Measurements from ENCODE around the gene GPC5. TPM values are rescaled to one million over a fixed set of nuclear protein-coding genes. Genes with fewer than 3 reads are reported as not detected.

The GPC5 gene
- total RNA-seq, 1 donor from 2014 or later, result 0.99 TPM

DNA sequence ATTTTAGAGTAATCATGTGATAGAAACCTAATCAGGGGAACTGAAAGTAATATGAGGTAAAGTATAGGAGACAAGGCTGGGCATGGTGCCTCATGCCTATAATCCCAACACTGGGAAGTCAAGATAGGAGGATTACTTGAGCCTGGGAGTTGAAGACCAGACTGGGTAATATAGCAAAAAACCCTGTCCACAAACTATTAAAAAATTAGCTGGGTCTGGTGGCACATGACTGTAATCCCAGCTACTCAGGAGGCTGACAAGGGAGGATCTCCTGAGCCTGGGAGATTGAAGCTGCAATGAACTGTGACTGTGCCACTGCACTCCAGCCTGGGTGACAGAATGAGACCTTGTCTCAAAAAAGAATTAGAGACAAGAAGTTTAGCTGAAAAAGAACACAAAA lies 469.9 kb downstream of the GPC5 start:
- no peaks in the 10 kb centered on the region for H3K36me3 Mint-ChIP-seq (ENCODE audit: low read depth)
- H3K4me1 Mint-ChIP-seq (ENCODE audit: low read depth), result no peaks in the 10 kb centered on the region
- H3K9me3 Mint-ChIP-seq (ENCODE audit: low read depth), result no peaks in the 10 kb centered on the region
- H3K4me3 Mint-ChIP-seq (ENCODE audit: unreplicated experiment), result no peak overlapping the region
- TF ChIP-seq, protein P1, sequence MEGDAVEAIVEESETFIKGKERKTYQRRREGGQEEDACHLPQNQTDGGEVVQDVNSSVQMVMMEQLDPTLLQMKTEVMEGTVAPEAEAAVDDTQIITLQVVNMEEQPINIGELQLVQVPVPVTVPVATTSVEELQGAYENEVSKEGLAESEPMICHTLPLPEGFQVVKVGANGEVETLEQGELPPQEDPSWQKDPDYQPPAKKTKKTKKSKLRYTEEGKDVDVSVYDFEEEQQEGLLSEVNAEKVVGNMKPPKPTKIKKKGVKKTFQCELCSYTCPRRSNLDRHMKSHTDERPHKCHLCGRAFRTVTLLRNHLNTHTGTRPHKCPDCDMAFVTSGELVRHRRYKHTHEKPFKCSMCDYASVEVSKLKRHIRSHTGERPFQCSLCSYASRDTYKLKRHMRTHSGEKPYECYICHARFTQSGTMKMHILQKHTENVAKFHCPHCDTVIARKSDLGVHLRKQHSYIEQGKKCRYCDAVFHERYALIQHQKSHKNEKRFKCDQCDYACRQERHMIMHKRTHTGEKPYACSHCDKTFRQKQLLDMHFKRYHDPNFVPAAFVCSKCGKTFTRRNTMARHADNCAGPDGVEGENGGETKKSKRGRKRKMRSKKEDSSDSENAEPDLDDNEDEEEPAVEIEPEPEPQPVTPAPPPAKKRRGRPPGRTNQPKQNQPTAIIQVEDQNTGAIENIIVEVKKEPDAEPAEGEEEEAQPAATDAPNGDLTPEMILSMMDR (IDR thresholded peaks at IDR 0.05), result no peak
- no peak overlapping the region for H3K27ac Mint-ChIP-seq (ENCODE audit: unreplicated experiment)
- DNase-seq (ENCODE audit: low spot score), result no peak
- H3K27me3 Mint-ChIP-seq (ENCODE audit: low read depth), result peaks cover 2% of the 10 kb centered on the region

DNA sequence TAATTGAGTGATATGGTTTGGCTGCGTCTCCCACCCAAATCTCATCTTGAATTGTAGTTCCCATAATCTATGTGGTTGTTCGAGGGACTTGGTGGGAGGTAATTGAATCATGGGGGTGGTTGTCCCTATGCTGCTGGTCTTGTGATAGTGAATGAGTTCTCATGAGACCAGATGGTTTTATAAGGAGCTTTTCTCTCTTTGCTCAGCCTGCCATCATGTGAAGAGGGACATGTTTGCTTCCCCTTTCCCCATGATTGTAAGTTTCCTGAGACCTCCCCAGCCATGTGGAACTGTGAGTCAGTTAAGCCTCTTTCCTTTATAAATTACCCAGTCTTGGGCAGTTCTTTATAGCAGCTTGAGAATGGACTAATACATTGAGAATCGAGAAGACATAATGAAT lies 480.1 kb downstream of the GPC5 start:
- TF ChIP-seq, protein P1 (IDR thresholded peaks at IDR 0.05), result no peak
- H3K4me3 Mint-ChIP-seq (ENCODE audit: unreplicated experiment), result no peak overlapping the region
- H3K4me1 Mint-ChIP-seq (ENCODE audit: low read depth), result no peaks in the 10 kb centered on the region
- H3K27me3 Mint-ChIP-seq (ENCODE audit: low read depth), result no peaks in the 10 kb centered on the region
- no peak for DNase-seq (ENCODE audit: low spot score)
- H3K9me3 Mint-ChIP-seq (ENCODE audit: low read depth), result no peaks in the 10 kb centered on the region
- no peak overlapping the region for H3K27ac Mint-ChIP-seq (ENCODE audit: unreplicated experiment)
- H3K36me3 Mint-ChIP-seq (ENCODE audit: low read depth), result no peaks in the 10 kb centered on the region

DNA sequence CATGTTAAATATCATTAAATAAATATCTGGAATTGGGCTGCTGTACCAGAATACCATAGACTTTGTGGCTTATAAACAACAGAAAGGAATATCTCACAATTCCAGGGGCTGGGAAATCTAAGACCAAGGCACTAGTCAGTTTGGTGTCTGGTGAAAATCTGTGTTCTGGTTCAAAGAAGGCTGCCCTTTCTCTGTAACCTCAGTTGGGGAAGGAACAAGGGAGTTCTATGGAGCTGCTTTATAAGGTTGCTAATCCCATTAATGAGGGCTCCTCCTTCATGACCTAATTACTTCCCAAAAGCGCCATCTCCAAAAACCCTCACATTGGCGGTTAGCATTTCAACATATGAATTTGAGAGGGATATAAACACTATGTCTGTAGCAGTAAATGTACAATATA lies 480.9 kb downstream of the GPC5 start:
- H3K27ac Mint-ChIP-seq (ENCODE audit: unreplicated experiment), result no peak overlapping the region
- TF ChIP-seq, protein P1 (IDR thresholded peaks at IDR 0.05), result no peak
- peaks cover 2% of the 10 kb centered on the region for H3K9me3 Mint-ChIP-seq (ENCODE audit: low read depth)
- H3K4me1 Mint-ChIP-seq (ENCODE audit: low read depth), result no peaks in the 10 kb centered on the region
- no peak for DNase-seq (ENCODE audit: low spot score)
- H3K27me3 Mint-ChIP-seq (ENCODE audit: low read depth), result peaks cover 1% of the 10 kb centered on the region
- H3K4me3 Mint-ChIP-seq (ENCODE audit: unreplicated experiment), result no peak overlapping the region
- H3K36me3 Mint-ChIP-seq (ENCODE audit: low read depth), result no peaks in the 10 kb centered on the region

DNA sequence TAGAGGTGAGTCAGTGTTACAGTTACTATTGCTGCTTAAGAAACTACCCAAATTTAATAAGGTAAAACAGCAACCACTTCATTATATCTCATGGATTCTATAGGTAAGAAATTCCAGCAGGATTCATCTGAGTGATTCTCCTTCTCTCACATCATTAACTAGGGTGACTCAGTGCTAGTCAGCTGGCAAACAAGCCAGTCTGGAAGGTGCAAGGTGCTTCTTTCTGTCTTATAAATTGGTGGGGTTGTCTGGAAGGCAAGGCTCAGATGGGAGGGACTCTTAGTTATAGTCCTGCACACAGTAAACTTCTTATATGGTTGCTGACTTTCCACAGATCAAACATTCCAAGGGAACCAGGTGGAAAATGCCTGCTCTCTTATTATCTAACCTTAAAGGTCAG lies 484.5 kb downstream of the GPC5 start:
- TF ChIP-seq, protein P1 (IDR thresholded peaks at IDR 0.05), result no peak
- peaks cover 7% of the 10 kb centered on the region for H3K9me3 Mint-ChIP-seq (ENCODE audit: low read depth)
- H3K36me3 Mint-ChIP-seq (ENCODE audit: low read depth), result no peaks in the 10 kb centered on the region
- H3K4me3 Mint-ChIP-seq (ENCODE audit: unreplicated experiment), result no peak overlapping the region
- no peak for DNase-seq (ENCODE audit: low spot score)
- no peak overlapping the region for H3K27ac Mint-ChIP-seq (ENCODE audit: unreplicated experiment)
- H3K27me3 Mint-ChIP-seq (ENCODE audit: low read depth), result peaks cover 1% of the 10 kb centered on the region
- H3K4me1 Mint-ChIP-seq (ENCODE audit: low read depth), result no peaks in the 10 kb centered on the region

DNA sequence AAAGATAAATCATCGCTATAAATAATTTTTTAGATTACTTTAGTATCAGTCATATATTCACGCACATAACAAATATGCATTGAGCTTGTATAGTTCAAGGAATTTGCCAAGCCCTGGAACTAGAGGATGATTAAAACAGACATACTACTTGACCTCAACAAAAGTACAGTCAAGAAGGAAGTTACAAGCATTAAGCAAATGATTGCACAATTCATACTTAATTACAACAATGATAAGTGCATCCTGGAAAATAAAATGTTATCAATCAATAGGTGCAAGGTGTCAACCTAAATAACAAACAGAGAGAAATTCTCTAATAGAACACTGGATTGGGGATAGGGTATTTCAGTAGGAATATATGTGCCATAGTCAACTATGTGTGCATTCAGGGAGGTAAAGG lies 491.2 kb downstream of the GPC5 start:
- no peak for DNase-seq (ENCODE audit: low spot score)
- Mint-ChIP-seq H3K9me3 (ENCODE audit: low read depth) (peaks cover 5% of the 10 kb centered on the region), H3K36me3 (ENCODE audit: low read depth) (no peaks in the 10 kb centered on the region)

More for the DNA sequence above, 491.2 kb downstream of the GPC5 start:
- TF ChIP-seq, protein P1 (IDR thresholded peaks at IDR 0.05), result no peak
- Mint-ChIP-seq H3K4me3 (ENCODE audit: unreplicated experiment) (no peak overlapping the region), H3K27me3 (ENCODE audit: low read depth) (no peaks in the 10 kb centered on the region), H3K4me1 (ENCODE audit: low read depth) (no peaks in the 10 kb centered on the region), H3K27ac (ENCODE audit: unreplicated experiment) (no peak overlapping the region)

Data from chondrocyte (in vitro differentiated cells).